DLD1 (cell line): ENCODE data around the gene KCNJ10.

Experiments used
- in situ Hi-C: cut with HindIII; loops from 2 replicates; pipeline ENCODE4 v1.10.0; 2017; ENCODE audit warnings: low sequenced_read_pairs

The KCNJ10 gene

GRCh38 chr1:159972443-159973205 lies 97.3 kb downstream of the KCNJ10 start:
- in situ Hi-C loops: no loop called here

- in situ Hi-C loops: no loop called here
These were observed 99.0 kb downstream of the KCNJ10 start for GRCh38 chr1:159970932-159971342.

GRCh38 chr1:159968901-159969300 lies 101.1 kb downstream of the KCNJ10 start:
- in situ Hi-C loops: no loop called here

- in situ Hi-C loops: no loop called here
These were observed 104.7 kb downstream of the KCNJ10 start for GRCh38 chr1:159965263-159965662.

- in situ Hi-C loops: no loop called here
These were observed 105.8 kb downstream of the KCNJ10 start for GRCh38 chr1:159964144-159964543.

GRCh38 chr1:159962176-159962575 lies 107.8 kb downstream of the KCNJ10 start:
- in situ Hi-C loops: no loop called here

- in situ Hi-C loops: no loop called here
These were observed 108.3 kb downstream of the KCNJ10 start for GRCh38 chr1:159961636-159962035.

GRCh38 chr1:159960721-159961381 lies 109.1 kb downstream of the KCNJ10 start:
- in situ Hi-C loops: no loop called here

- in situ Hi-C loops: no loop called here
These were observed 110.5 kb downstream of the KCNJ10 start for GRCh38 chr1:159959451-159959850.

GRCh38 chr1:159958719-159959380 lies 111.1 kb downstream of the KCNJ10 start:
- in situ Hi-C loops: no loop called here

- in situ Hi-C loops: no loop called here
These were observed 112.1 kb downstream of the KCNJ10 start for GRCh38 chr1:159957824-159958268.

GRCh38 chr1:159955456-159955855 lies 114.5 kb downstream of the KCNJ10 start:
- in situ Hi-C loops: no loop called here

GRCh38 chr1:159953536-159954515 lies 116.1 kb downstream of the KCNJ10 start, which contains the start of gene SLAMF9:
SLAMF9 (minus strand) TSS chr1:159954237; CDS start chr1:159954137, 100 bp downstream.
- in situ Hi-C loops: no loop called here

- in situ Hi-C loops: no loop called here
These were observed 117.0 kb downstream of the KCNJ10 start for GRCh38 chr1:159952932-159953331.

GRCh38 chr1:159951551-159951950 lies 118.4 kb downstream of the KCNJ10 start:
- in situ Hi-C loops: no loop called here

- in situ Hi-C loops: no loop called here
These were observed 118.9 kb downstream of the KCNJ10 start for GRCh38 chr1:159951016-159951415.

GRCh38 chr1:159949981-159950381 lies 120.0 kb downstream of the KCNJ10 start:
- in situ Hi-C loops: no loop called here

- in situ Hi-C loops: no loop called here
These were observed 120.8 kb downstream of the KCNJ10 start for GRCh38 chr1:159949123-159949522.
